Stimulated activated memory B cell treated with anti-CD40 and anti-IgM and Interleukin-4, amounts not matched to agents 10 μg/mL and 1 μg/mL and 100 μg/mL, for 72 hours (primary cell): ENCODE measurements around the gene CSRP1.

ENCODE experiments used
- ATAC-seq: fragments of 150-1000 bp; cut with Tn5 transposase; 2 replicates; pipeline ENCODE4 v1.10.0; 2021
- H3K27ac Mint-ChIP-seq: one replicate; pipeline ENCODE4 v1.8.0; 2022; ENCODE audit warnings: mild to moderate bottlenecking, mixed read lengths
- H3K27me3 Mint-ChIP-seq: one replicate; pipeline ENCODE4 v1.8.0; 2022; ENCODE audit warnings: mixed read lengths
- H3K36me3 Mint-ChIP-seq: one replicate; pipeline ENCODE4 v1.8.0; 2022; ENCODE audit warnings: mixed read lengths
- H3K4me1 Mint-ChIP-seq: one replicate; pipeline ENCODE4 v1.8.0; 2022; ENCODE audit warnings: mixed read lengths
- H3K4me3 Mint-ChIP-seq: one replicate; pipeline ENCODE4 v1.8.0; 2022; ENCODE audit warnings: mild to moderate bottlenecking, moderate library complexity, mixed read lengths
- H3K9me3 Mint-ChIP-seq: one replicate; pipeline ENCODE4 v1.8.0; 2022; ENCODE audit warnings: mixed read lengths

The CSRP1 gene

DNA sequence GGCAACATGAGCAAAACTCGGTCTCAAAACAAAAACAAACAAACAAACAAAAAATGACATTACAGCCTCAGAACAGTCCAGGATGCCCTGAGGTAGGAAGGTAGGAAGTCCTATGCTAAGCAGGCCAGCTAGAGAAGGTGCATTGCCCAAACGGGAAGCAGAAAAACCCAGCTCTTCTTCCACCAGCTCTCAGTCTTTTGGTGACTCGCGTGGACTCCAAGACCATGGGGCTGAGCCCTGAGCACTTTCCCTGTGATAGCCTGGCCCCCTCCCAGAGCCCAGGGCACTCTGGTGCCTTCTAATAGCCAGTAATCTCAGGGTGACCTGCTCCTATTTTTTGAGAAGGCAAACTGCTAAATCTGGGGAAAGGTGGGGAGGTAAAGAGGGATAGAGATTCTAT, 54.1 kb downstream of the CSRP1 start:
- Mint-ChIP-seq H3K27ac (no peak overlapping the region), H3K36me3 (no peaks in the 10 kb centered on the region), H3K9me3 (peaks cover 4% of the 10 kb centered on the region), H3K4me1 (peaks cover 17% of the 10 kb centered on the region), H3K4me3 (no peak overlapping the region), H3K27me3 (peaks cover 47% of the 10 kb centered on the region)
- ATAC-seq, result no peak

DNA sequence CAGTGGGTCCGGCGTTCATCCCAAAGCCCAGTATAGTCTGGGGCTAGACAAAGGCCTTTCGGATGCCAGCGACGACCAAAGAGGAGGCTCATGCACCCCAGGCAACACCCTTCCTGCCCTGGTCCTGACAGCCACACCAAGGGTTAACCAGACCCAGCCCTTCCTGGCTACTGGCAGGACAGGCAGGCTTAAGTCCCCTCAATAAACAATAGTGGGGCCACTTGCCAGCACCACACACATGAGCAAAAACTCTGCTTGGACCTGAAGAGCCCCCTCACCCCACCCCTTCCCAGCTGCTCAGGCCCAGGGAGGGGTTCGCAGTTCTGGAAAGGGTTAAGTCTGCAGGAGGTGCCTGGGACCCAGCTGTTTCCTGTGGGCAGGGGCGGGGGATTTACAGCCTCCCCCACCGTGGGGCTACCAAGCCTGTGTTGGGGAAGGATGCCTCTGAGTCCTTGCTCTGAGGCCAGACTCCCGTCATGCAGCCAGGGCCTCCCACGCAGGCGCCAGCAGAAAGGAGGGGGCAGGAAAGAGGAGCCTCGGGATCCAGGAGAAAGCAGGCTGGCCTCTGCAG, 56.1 kb downstream of the CSRP1 start:
- no peak overlapping the region for H3K27ac Mint-ChIP-seq
- H3K27me3 Mint-ChIP-seq, result peaks cover 51% of the 10 kb centered on the region
- peak; percentile 11 for ATAC-seq
- H3K4me3 Mint-ChIP-seq, result no peak overlapping the region
- H3K9me3 Mint-ChIP-seq, result peaks cover 4% of the 10 kb centered on the region
- peaks cover 19% of the 10 kb centered on the region for H3K4me1 Mint-ChIP-seq
- no peaks in the 10 kb centered on the region for H3K36me3 Mint-ChIP-seq

DNA sequence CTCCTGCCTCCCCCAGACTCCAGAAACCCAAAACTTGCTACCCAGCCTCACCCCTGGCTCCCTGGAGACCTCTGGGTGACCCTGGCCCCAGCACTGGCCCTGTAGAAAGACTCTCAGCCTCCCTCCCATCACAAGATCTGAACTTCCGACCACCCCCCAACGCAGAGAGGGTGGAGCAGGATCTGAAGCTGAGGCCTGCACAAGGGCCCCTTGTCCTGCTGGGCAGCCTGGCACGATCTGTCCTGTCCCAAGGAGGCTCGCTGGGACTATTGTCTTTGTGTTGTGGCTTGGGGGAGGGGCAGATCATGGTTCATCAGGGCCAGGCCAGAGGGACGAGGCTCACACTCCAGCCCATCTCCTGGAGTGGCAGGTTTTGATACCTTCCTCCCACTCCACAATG, 57.9 kb downstream of the CSRP1 start:
- H3K9me3 Mint-ChIP-seq, result peaks cover 4% of the 10 kb centered on the region
- no peak overlapping the region for H3K4me3 Mint-ChIP-seq
- no peak for ATAC-seq
- peaks cover 14% of the 10 kb centered on the region for H3K4me1 Mint-ChIP-seq
- H3K27ac Mint-ChIP-seq, result no peak overlapping the region
- H3K36me3 Mint-ChIP-seq, result no peaks in the 10 kb centered on the region
- peaks cover 63% of the 10 kb centered on the region for H3K27me3 Mint-ChIP-seq

DNA sequence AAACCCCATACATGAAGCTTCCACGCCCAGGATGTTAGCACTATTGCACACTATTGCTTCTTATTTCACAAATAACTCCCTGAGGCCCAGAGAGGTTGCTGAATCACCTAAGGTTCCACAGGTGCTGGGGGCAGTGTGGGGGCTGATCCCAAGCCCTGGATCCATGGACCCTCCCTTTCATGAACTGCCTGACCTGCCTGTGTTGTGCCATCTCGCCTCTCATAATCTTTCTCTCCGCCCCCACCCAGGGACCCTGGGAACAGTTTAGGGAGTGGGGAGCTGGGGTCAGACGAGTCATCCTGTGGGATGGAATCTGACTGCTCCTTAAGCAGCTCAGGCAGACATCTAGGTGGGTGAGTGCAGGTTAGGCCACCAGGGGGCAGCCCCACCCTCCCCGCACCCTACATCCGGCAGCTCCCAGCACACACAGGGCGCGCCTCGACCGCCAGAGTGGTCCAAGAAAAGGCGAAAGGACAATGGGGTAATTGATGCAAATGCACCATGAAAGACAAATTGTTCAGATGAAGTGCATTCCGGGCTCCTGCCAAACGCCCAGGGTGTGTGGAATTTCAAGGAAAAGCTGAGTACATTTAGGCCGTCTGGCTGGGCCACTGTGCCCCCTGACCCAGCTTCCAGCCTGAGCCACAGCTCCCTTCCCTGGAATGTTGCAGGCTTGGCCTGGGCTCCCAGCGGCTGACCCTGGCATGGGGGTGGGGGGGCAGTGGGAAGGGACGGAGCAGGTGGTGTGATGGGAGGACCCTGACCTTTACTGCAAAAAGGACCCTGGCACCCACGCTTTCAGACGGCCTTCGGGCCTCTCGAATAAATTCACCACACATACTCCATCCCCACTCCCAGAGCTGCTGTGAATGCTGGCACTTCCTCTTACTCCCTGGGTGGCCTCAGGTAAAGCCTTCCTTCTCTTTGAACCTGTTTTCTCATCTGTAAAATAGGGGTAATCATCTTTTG, 58.7 kb downstream of the CSRP1 start:
- peaks cover 12% of the 10 kb centered on the region for H3K4me1 Mint-ChIP-seq
- peaks cover 5% of the 10 kb centered on the region for H3K9me3 Mint-ChIP-seq
- H3K27ac Mint-ChIP-seq, result no peak overlapping the region
- H3K4me3 Mint-ChIP-seq, result no peak overlapping the region
- peak; percentile 81 for ATAC-seq
- H3K36me3 Mint-ChIP-seq, result no peaks in the 10 kb centered on the region
- peaks cover 65% of the 10 kb centered on the region for H3K27me3 Mint-ChIP-seq

DNA sequence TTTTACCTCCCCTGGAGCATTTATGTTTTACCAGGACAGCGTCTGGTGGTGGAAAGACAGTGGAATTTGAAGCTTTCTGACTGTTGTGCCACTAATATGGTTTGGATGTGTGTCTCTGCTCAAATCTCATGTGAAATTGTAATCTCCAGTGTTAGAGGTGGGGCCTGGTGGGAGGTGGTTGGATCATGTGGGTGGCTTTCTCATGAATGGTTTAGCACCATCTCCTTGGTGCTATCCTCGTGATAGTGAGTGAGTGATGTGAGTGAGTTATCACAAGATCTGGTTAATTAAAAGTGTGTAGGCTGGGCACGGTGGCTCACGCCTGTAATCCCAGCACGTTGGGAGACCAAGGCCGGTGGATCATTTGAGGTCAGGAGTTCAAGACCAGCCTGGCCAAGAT, 61.6 kb downstream of the CSRP1 start:
- peaks cover 51% of the 10 kb centered on the region for H3K27me3 Mint-ChIP-seq

DNA sequence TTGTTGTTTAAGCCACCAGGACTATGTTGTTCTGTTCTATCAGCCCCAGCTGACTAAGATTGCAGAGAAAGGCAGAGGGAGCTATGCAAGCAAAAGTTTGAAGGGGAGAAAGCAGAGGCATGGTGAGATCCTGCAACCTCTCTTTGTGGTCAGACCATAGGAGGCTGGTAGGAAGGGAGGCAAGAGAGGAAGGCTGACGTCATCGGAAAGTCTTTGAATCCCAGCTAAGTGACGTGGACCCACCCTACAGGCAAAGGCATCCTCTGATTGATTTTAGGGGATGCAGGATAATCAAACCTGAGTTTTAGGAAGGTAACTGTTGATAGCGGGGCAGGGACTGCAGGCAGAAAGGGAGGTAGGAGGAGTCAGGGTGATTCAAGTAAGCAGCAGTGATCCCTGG, 62.1 kb downstream of the CSRP1 start:
- no peak for ATAC-seq
- Mint-ChIP-seq H3K4me1 (peaks cover 6% of the 10 kb centered on the region), H3K27ac (no peak overlapping the region), H3K4me3 (no peak overlapping the region), H3K9me3 (peaks cover 7% of the 10 kb centered on the region), H3K36me3 (peaks cover 5% of the 10 kb centered on the region), H3K27me3 (peaks cover 51% of the 10 kb centered on the region)

More for the DNA sequence above, 61.6 kb downstream of the CSRP1 start:
- Mint-ChIP-seq H3K4me3 (no peak overlapping the region), H3K36me3 (peaks cover 5% of the 10 kb centered on the region), H3K27ac (no peak overlapping the region), H3K9me3 (peaks cover 7% of the 10 kb centered on the region), H3K4me1 (peaks cover 6% of the 10 kb centered on the region)
- ATAC-seq, result no peak

DNA sequence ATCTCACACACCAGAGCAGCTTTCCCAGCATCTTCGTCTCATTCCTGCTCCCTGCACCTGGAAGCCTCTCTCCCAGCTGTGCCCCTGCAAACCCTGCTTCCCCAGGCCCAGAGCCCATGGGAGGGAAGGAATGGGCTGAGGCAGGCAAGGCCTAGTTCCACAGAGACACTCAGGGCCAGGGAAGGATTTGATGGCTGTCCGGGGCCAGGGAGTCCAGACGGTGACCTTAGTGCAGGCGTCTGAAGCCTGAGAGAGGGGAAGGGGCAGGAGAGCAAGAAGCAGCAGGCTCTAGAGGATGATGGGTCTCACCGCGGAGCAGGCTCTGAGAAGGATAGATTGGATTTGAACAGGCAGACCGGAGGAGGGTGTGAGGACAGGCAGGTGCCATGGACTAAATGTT, 63.2 kb downstream of the CSRP1 start:
- H3K4me1 Mint-ChIP-seq, result peaks cover 6% of the 10 kb centered on the region
- no peak for ATAC-seq
- H3K36me3 Mint-ChIP-seq, result peaks cover 5% of the 10 kb centered on the region
- no peak overlapping the region for H3K27ac Mint-ChIP-seq
- peaks cover 55% of the 10 kb centered on the region for H3K27me3 Mint-ChIP-seq
- H3K9me3 Mint-ChIP-seq, result peaks cover 7% of the 10 kb centered on the region
- no peak overlapping the region for H3K4me3 Mint-ChIP-seq

DNA sequence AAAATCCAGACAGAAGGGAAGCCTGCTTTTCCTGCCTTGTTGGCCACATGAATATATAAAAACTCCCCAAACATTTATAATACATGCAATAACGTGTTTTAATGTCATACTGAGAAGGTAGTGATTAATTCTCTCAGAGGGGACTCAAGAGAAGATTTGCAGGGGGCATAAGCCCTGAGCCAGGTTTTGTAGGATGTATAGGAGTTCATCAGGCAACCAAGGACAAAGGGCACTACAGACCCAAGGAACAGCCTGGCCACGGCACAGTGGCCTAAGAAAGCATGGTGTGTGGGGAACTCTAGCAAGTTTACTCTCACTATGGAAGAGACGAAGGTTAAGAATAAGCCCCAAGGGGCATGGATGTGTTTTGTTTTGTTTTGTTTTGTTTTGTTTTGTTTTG, 70.0 kb downstream of the CSRP1 start:
- H3K9me3 Mint-ChIP-seq, result peaks cover 4% of the 10 kb centered on the region
- peaks cover 7% of the 10 kb centered on the region for H3K4me1 Mint-ChIP-seq
- peaks cover 55% of the 10 kb centered on the region for H3K27me3 Mint-ChIP-seq
- no peak overlapping the region for H3K4me3 Mint-ChIP-seq
- no peak for ATAC-seq
- peaks cover 5% of the 10 kb centered on the region for H3K36me3 Mint-ChIP-seq
- no peak overlapping the region for H3K27ac Mint-ChIP-seq

DNA sequence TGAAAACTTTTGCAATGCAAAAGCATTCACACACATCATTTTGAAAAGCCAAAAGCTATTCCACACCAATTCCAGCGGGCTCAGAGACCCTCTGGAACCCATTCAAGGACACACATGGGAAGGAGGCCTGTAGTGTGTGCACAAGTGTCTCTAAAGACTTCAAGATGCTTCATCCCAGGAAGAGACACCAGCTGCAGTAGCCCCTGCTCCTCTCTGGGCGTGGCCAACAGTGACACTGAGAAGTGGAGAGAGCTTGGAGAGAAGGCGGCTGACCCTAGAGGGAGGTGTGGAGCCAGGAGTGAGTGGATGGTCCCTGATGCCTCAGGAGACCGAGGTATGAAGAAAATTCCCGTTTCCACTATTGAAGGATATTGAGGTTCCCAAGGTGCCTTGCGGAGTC, 70.5 kb downstream of the CSRP1 start:
- Mint-ChIP-seq H3K36me3 (peaks cover 5% of the 10 kb centered on the region), H3K27ac (no peak overlapping the region), H3K4me1 (peaks cover 7% of the 10 kb centered on the region), H3K9me3 (peaks cover 4% of the 10 kb centered on the region), H3K4me3 (no peak overlapping the region), H3K27me3 (peaks cover 57% of the 10 kb centered on the region)
- no peak for ATAC-seq

DNA sequence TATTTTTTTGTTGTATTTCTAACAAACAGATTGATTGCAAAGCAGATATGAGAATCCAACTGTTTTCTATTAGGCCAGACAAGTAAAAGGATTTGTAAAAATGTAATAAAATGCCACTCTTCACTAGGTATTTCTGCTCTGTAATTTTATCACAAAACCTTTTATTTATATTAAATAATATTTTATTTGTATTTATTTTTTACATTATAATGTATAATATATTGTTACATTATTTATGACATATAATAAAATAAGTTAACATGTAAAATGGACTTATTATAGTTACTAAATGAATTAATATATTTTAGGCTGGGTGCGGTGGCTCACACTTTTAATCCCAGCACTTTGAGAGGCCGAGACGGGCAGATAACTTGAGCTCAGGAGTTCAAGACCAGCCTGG, 72.7 kb downstream of the CSRP1 start:
- Mint-ChIP-seq H3K27me3 (peaks cover 59% of the 10 kb centered on the region), H3K36me3 (no peaks in the 10 kb centered on the region), H3K4me3 (no peak overlapping the region), H3K27ac (no peak overlapping the region), H3K9me3 (no peaks in the 10 kb centered on the region), H3K4me1 (peaks cover 7% of the 10 kb centered on the region)
- no peak for ATAC-seq

DNA sequence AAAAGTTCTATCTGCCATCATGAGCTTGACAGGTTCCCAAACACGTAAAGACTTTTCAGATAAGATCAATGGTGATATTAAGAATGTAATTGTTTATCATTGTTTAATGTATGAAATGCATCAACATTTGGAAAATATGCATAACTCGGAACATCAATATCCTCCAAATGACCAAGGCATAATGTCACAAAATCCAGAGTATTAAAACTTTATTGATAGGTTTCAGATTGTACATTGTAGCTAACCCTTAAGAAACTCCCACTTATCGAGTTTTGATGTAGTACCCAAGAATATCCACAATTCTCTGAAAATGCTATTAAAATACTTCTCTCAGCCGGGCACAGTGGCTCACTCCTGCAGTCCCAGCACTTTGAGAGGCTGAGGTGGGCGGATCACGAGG, 73.3 kb downstream of the CSRP1 start:
- Mint-ChIP-seq H3K36me3 (no peaks in the 10 kb centered on the region), H3K4me1 (peaks cover 7% of the 10 kb centered on the region), H3K4me3 (no peak overlapping the region), H3K27me3 (peaks cover 63% of the 10 kb centered on the region), H3K9me3 (no peaks in the 10 kb centered on the region), H3K27ac (no peak overlapping the region)
- ATAC-seq, result no peak
